ENCODE measurements around the gene EIF3K. TPM values are rescaled to one million over a fixed set of nuclear protein-coding genes. Genes with fewer than 3 reads are reported as not detected.
A peak's percentile ranks its signal among the peaks of the same experiment; 100 is the strongest.

EIF3K gene
- total RNA-seq, 1 donor from 2014 or later, result 56.1 TPM

DNA sequence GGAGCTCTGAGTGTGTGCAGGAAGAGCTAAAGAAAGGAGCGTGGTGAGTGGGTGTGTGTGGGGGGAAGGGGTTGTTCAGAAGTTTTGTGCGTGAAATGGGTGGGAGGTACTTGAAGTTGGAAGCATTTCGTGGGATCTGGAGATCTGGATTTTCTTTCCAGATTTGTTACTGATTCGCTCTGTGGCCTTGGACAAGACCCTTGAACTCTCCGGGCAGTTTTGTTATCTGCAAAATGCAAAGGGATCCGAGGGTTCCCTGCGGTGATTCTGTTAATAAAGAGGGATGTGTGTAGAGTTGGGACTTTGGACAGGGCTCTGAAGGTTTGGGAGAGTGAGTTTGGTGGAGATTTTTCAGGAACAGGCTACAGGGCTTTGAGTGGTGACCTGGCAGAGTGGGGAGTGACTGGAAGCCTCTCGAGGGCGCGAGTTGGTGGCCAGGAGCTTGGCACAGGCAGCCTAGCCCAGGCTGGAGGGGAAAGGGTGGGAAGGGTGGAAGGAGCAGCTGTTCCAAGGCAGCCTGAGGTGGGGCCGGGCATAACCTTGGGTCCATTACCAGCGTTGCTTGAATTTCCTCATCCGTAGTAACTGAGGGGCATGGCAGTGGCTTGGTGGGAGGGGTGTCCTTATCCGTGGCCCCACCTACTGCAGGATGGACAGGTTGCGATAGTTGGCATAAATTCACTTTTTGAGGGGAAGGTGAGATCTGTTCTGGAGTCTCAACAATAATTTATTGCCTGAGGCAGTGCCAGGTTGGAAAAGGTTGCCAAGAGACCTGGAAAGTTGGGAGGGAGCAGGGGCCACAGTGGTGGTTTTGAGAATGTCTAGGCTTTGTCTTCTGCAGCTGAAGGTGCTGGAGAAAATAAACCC lies 30.6 kb downstream of the EIF3K start:
- peak; percentile 36 for DNase-seq (ENCODE audit: low spot score)

DNA sequence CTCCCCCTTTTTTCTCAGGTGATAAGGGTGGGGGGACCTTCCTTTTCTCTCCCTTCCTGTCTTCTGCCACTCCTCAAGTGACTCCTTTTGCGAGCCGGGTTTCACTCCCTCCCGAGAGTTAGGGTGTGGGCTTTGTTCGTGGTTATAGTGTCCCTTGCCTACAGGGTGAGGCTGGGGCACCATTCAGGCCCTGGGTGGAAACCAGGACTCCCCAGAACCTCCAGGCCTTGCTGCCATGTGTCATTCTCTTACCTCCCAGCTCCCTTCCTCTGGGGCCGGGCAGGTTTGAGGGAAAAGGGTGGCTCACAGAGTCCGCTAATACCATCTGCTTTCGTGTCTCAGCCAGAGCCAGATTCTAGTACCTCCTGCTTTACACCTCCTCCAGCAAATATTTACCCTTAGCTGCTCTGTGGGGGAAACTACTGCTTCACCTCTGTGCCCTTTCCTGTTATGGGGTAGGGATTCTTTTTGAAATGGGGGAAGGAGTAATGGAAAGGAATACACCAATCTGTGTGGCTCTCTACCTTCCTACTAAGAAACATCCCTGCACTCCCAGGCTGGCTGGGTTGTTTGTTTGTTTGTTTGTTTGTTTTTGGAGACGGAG lies 31.3 kb downstream of the EIF3K start:
- no peak for DNase-seq (ENCODE audit: low spot score)

DNA sequence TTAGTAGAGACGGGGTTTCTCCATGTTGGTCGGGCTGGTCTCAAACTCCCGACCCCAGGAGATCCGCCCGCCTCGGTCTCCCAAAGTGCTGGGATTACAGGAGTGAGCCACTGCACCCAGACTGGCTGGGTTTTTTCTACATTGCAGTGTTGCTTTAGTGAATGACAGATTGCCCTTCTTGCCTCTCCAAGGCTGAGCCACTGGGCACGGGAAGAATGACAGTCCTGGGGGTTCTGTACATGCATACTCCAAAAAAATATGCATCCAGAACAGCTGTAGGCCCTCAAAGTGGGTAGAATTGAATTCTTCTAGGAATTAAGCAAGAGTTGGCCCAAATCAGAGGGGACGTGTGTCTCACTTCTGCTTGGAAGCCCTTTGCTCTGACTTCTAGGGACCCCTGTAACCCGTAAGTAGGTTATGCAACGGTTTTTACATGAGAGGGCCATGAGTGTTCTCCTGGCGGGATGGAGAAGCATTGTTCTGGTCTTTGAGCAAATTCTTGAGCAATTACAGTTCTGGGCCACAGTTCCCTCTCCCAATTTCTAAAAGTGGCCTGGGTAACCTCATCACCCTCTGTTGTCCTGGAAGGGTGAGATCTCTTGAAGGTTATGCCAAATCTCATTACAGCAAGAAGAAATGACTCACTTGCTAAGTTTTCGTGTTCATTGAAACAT lies 32.1 kb downstream of the EIF3K start:
- DNase-seq (ENCODE audit: low spot score), result peak; percentile 24

DNA sequence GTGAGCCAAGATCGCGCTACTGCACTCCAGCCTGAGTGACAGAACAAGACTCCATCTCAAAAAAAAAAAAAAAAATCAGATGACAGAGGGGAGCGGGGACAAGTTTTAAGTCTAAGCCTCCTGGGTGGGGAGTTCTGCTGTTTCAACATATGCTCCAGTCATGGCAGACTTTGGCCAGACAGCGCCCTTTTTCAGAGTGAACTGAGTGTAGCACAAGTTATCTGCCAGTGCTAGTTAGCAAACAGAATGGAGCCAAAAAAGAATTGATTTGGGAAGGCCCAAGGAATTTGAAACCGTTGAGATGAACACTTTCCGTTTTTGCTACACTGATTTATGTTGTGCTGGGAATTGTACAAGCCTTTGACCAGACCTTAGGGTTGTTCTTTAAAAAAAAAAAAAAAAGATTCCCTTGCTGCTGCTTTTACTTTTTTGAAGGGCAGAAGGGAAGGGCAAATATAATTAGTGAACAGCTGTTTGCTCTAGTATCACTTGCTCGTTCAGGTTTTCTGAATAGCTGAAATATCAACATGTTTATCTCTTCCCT lies 34.1 kb downstream of the EIF3K start:
- DNase-seq (ENCODE audit: low spot score), result peak; percentile 72

DNA sequence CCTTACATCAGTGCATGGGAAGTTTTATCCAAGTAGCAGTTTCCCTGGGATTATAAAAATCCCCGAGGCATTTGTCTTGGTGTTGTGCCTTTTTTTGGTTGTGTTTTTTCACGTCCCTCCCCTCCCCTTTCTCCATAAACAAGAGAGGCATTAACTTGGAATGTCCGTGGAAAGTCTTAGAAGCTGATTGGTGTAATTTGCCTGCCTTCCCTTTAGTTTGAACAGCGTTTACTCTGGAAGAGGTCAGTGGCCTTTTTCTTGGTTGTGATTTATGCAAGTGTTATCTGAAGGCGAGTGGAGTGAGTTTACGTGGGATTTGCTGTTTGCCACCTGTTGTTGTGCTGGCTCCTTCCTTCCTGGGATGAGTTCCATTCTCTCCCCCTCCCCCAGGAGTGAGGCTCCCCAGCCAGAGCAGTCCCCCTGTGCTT lies 35.7 kb downstream of the EIF3K start:
- peak; percentile 81 for DNase-seq (ENCODE audit: low spot score)

DNA sequence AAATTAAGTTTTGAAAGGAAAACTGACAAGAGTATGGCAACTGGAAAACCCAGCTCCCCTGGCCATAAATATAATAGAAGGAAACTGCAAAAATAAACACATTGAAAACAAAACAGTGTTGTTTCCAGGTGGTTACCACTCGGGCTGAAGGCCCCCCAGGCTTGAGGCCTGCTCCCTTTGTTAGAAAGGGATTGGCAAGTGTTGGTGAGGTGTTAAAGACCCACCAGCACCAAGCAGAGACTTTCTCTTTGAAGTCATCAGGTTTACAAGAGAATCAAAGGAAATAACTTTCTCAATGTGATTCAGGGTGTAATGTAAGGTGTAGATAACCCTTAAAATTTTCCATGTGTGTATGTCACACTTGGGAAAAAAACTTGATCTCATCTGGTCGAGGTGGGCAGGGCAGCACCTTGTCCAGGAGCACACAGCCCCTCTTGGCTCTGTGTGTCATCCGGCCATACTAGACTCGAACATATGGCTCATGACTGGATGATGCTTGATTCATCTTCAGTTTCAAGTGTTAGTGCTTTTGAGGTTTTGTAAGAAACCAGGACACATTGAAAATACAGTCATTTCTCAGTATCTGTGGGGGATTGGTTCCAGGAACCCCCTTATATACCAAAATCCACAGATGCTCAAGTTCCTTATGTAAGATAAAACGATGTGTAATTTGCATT lies 36.3 kb downstream of the EIF3K start:
- no peak for DNase-seq (ENCODE audit: low spot score)

DNA sequence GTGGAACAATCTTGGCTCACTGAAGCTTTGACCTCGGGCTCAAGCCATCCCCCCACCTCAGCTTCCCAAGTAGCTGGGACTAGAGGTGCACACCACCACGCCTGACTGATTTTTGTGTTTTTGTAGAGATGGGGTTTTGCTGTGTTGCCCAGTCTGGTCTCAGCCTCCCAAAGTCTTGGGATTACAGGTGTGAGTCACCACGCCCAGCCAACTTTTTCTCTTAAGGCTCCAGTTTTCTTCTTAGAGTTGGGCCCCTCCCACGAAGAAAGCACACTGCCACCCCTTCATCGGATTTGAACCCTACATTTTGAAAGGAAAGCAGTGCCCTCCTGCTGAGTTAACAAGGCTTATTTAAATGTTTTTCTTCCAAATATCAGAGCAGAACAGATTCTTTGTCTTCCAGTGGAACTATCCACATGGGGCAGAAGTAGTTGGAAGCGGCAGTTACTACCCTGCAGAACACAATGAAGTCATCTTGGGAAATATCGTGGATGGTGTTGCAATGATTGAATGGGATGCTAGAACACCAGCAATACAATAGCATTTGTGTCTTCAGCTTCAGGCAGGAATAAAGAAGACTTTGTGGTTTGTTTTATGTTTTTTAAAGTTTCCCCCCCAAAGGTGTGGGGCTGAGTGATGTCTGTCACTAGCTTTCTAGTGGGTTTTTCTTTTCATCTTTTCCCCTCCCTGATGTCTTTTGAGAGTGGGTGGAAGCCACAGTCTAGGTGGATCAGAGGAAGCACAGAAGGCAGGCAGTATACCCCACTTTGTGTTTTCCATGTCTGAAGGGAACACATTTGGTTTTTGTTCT lies 37.4 kb downstream of the EIF3K start:
- DNase-seq (ENCODE audit: low spot score), result no peak

DNA sequence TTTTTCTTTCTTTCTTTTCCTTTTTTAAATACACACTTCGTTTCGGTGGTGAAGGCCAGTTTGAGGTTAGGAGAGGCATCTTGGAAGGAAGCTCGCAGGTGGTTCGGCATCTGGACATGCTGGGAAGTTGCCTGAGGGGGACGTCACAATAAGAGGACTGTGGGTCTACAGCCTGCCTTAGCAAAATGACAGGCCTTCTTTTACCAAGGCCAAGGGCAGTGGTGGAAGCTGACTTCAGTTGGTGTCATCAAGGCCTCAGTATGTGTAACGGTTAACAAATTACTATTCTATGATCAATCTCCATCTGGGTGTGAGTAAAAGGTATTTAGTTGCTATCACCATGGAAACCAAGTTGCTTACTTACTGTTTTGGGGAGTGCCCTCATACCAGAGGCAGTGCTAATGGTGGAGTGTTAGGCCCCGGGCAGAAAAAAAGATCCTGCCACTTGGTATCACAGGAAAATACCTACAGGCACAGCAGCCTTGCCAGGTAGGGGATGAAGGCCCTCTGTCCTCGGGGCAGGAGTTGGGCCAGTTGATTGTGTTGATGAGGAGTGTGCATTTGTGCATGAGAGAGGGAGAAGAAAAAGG lies 38.7 kb downstream of the EIF3K start:
- no peak for DNase-seq (ENCODE audit: low spot score)

DNA sequence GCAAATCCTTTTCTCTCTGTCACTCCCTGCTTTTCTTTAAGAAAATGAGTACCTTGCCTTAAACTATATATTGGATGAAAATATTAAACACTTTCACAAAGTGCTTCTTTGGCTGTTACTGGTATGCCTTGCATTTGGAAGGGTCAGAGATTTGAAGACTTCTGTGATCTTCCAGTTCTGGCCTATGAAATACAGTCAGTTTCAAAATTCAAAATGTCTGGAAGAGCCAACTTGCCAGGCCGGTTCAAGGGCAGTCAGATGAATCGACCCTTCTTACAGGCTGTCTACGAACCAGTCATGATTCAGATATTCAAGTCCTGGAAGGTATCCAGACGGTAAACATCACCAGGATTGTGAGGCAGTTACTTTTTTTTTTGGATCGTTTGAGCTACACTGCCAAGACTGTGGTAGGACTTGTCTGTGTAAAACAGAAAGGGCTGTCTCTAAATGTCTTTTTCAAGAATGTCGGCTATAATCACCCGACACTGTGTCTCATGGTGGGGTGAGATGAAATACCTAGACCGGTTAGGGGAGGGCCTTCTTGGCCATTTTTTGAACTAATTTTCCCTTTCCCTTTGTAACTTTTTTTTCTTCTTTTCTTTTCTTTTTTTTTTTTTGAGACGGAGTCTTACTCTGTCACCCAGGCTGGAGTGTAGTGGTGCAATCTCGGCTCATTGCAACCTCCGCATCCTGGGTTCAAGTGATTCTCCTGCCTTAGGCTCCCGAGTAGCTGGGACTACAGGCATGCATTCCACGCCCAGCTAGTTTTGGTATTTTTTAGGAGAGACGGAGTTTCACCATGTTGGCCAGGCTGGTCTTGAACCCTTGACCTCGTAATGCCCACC lies 39.7 kb downstream of the EIF3K start:
- peak; percentile 99 for DNase-seq (ENCODE audit: low spot score)

DNA sequence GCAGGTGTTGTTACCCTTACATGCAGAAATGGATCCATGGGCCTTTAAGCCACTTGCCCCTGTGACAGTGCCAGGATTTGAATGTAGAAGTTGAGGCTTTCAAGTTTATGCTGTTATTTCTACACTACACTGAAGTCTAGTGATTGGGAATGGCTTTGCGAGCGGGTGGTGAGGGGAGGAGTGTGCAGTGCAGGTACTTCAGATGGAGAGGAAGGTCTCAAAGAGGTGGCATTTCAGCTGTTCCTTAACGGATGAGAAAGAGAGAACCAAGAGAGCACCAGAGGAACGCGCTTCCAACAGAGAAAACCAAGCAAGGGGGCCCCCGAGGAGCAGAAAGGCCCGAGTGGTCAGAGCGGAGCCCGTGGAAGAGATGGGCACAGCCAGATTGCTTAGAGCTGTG lies 41.7 kb downstream of the EIF3K start:
- DNase-seq (ENCODE audit: low spot score), result no peak

DNA sequence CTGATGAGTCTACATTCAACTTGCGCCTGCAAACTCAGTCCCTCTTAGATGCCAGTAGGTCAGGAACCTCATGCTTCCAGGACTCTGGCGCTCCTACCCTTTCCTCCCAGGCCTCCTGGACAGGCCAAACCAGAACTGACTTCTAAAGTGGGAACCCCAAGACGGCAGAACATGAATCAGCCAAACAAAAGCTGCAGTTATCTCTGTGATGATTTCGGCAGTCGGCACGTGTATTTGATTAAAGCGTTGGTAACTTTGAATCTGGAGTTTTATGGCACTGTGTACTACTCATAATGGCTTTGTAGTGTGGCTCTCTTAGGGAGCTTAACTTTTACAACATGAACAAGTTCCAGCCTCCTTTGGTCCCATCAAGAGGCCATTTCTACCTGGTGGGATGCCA lies 42.1 kb downstream of the EIF3K start:
- DNase-seq (ENCODE audit: low spot score), result no peak

DNA sequence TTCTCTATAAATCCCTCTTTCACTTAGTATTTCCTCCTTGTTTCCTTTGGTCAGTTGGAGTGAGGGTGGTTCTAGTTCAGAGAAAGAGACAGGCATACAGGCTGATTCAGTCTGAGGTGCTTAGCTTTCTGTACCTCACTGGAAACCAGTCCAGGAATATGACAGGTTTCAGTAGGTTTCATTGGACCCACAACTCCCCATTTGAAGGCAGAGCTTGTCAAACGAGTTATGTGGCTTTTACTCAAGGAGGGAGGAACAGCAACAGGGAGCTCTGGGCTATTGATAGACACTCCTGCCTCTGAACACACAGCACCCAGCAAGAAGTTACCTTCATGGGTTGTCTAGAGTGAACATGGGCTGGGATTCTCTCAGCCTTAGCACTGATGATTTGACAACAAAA lies 43.0 kb downstream of the EIF3K start:
- DNase-seq (ENCODE audit: low spot score), result peak; percentile 73

DNA sequence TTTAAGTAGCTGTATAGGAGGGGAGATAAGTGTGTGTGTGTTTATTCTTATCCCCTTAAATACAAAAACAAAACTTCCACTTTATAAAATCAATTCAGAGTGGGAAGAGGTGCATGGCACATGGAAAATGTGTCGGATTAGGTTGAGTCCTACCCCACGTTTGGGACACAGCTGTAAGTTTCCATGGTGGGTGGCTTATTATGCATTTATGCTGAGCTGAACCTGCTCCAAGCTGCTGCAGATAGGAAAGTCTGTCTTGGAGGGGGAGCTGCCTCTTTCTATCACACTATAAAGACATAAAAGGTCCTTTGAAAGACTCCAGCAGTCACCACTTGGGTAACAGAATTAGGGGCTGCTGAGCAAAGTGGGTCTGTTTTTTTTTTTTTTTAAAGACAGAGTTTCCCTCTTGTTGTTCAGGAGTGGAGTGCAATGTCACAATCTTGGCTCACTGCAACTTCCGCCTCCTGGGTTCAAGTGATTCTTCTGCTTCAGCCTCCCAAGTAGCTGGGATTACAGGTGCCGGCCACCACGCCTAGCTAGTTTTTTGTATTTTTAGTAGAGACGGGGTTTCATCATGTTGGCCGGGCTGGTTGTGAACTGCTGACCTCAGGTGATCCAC lies 43.7 kb downstream of the EIF3K start:
- DNase-seq (ENCODE audit: low spot score), result no peak

DNA sequence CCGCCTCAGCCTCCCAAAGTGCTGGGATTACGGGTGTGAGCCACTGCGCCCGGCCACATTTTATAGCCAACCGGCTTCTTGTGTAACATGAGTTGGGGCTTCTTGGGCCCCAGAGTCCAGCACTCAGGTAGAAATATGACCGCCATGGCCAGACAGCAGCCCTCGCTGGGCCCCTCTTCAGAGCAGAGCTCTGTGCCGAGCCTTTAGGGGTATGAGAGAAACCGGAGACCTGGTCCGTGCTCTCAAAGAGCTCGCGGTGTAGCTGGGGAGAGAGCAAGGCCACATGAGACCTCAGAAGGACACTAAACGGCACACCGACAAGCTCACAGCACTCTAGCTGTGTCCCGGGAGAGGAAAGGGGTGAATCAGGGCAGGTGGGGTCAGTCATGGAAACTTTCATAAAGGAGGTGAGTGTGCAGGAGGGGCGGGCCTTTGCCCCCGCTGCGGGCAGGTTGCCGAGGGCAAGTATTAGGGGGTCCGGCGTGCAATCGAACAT lies 44.2 kb downstream of the EIF3K start:
- DNase-seq (ENCODE audit: low spot score), result no peak

DNA sequence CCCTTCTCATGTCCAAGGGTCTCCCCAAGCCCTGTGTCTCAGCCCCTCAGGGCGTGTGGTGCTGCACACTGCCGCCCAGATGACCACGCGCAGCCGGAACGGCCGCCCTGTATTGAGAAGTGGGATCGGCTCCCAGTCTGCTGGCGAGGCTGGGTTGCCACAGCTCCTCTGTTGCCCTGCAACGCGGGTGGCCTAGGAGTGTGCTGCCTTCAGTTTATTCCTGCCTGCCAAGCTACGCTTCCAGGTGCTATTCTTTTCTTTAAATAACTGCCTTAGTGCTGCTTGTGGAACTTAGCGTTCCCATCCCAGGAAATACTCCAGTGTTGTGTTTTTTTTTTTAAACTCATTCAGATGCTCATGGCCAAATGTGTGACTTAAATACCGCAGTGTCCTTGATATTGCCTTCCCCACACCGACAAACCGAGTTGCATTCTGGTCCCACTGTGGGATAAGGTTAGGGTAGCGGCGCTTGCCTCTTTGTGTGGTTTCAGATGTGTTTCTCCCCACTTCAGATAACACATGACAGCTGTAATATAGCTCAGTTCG lies 45.0 kb downstream of the EIF3K start:
- no peak for DNase-seq (ENCODE audit: low spot score)

DNA sequence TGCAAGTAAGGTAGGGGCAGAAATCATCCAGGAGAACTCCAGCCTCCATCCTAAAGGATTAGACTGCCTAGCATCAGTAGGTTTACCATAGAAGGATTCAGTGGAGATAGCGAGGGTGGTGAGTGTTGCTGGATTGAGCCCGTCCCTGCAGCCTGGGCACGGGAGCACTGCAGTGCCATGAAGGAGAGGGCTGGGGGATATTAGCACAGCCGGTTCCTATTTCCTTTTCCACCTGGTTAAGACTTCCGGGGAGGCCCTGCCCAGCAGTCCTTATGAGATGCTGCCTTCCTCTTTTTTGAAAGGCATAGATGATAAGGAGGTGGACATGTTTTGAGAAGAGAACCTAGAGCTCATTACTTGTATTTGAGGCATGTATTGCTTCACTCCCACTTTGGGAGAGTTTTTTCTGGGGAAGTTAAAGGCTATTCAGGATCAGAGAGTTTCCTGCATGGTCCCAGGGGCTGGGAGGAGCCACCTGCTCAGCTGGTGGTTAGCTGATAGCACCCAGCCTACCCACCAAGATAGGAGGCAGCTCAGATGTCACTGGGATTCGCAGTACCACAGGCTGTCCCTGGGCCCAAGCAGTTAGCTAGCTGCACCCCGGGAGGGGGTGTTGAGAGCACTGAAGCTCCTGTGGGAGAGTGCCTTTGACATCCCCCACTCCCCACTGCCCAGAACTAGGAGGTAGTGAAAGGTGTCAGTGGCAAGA lies 45.7 kb downstream of the EIF3K start:
- no peak for DNase-seq (ENCODE audit: low spot score)

DNA sequence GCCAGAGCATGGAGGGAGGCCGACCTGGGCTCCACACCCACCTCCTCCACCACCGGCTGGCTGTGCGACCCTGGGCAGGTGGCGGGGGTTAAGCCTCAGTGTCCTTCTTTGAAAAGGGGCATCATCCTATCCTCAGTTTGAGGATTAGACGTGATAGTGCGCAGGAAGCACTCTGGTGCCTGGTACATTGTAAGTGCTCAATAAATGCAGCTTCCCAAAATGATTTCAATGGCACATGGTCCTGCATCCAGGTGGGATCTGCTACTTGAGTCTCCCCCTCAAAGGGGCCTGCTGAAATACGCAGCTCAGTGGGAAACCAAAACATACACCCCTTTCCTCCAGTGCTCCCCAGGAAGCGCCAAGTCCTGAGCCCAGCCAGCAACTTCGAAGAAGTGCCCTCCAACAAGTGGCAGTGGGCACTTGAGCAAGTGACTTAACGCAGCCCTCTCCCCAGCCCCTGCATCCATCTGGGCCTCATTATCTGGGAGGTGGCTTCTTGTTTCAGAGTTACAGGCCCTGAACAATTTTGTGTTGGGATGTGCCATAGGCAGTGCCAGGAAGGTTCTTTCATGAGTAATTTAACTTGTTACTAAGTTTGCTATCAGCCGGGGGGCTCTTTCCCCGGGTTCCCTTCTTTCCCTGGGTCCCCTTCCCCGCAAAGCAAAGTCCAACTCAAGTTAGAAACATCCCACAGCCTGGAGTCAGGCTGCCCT lies 46.4 kb downstream of the EIF3K start:
- DNase-seq (ENCODE audit: low spot score), result no peak
